ENCODE results near the gene MTMR12.

The MTMR12 gene

DNA sequence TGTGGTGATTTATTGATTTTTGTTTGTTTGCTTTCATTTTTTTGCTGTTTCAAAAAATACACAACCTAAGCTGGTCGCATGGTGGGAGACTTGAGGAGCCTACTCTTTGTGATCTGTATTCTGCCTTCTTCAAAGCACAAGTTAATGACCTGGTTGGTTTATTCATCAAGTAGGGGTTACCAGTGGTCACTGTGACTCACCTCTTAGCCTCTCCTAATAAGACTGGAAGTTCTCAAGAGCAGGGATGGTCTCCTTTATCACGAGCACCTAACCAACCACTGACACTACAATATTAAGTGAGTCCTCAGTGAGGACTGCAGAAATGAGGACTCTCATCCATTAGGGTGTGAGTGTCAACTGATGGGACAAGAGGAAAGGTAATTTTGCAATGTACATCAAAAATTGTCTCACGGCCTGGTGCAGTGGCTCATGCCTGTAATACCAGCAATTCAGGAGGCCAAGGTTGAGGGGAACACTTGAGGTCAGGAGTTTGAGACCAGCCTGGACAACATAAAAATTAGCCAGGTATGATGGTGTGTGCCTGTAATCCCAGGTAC, 13.6 kb upstream of the MTMR12 start:
- no peak overlapping the region for H3K27ac ChIP-seq (replicated peaks; ENCODE audit: low read length)
- H3K9me3 ChIP-seq (replicated peaks in 1 of 2; ENCODE audit: control insufficient read depth in 2 of 2, insufficient read depth in 1 of 2, low read depth in 1 of 2, low read length in 2 of 2) = peaks cover 2 to 5% of the 10 kb centered on the region in 2 donors
- H3K79me1 ChIP-seq (ENCODE audit: low read depth, low read length) = no peaks in the 10 kb centered on the region
- H3K4me2 ChIP-seq (ENCODE audit: insufficient read depth, low read length, poor library complexity, severe bottlenecking) = no peak overlapping the region
- peaks cover 0 to 2% of the 10 kb centered on the region in 2 donors for H3K4me1 ChIP-seq (ENCODE audit: control insufficient read depth in 2 of 2, insufficient read depth in 1 of 2, low read depth in 1 of 2, low read length in 2 of 2)
- H2BK12ac ChIP-seq (ENCODE audit: low read length) = no peak overlapping the region
- peak overlapping the region in 1 of 2 donors; percentile 46 for H3K4me3 ChIP-seq (ENCODE audit: low read length in 2 of 2)
- no CpG with 5 or more reads among the region's 3 CpGs for WGBS, 2 donors (ENCODE audit: extremely low coverage in 2 of 2, insufficient read length in 2 of 2, insufficient replicate concordance in 1 of 2)
- H2BK5ac ChIP-seq (ENCODE audit: low read length) = no peak overlapping the region
- H2AFZ ChIP-seq (ENCODE audit: low read length) = no peak overlapping the region
- no peak overlapping the region for H3K9ac ChIP-seq (ENCODE audit: low read depth, low read length, poor library complexity)
- H3K18ac ChIP-seq (ENCODE audit: low read length) = no peak overlapping the region
- no peak overlapping the region for H3K14ac ChIP-seq (ENCODE audit: low read length)
- H4K8ac ChIP-seq (ENCODE audit: low read depth, low read length) = no peak overlapping the region
- no peak for DNase-seq (ENCODE audit: low spot score)
- peaks cover 0 to 5% (median 0%) of the 10 kb centered on the region in 3 experiments for H3K27me3 ChIP-seq (ENCODE audit: control insufficient read depth in 3 of 3, insufficient read depth in 3 of 3, low read depth in 1 of 3, low read length in 3 of 3)
- no peak overlapping the region for H2BK120ac ChIP-seq (ENCODE audit: low read depth, low read length)
- no peak overlapping the region for H2AK5ac ChIP-seq (ENCODE audit: low read depth, low read length)
- H3K4ac ChIP-seq (ENCODE audit: low read length) = no peak overlapping the region
- H3K23ac ChIP-seq (ENCODE audit: low read depth, low read length, poor library complexity) = no peak overlapping the region
- H2BK15ac ChIP-seq (ENCODE audit: low read length) = no peak overlapping the region
- no peaks in the 10 kb centered on the region for H3K36me3 ChIP-seq (replicated peaks in 1 of 2; ENCODE audit: control insufficient read depth in 2 of 2, insufficient read depth in 2 of 2, low read length in 2 of 2)
- no peak overlapping the region for H4K91ac ChIP-seq (ENCODE audit: low read depth, low read length, poor library complexity)

DNA sequence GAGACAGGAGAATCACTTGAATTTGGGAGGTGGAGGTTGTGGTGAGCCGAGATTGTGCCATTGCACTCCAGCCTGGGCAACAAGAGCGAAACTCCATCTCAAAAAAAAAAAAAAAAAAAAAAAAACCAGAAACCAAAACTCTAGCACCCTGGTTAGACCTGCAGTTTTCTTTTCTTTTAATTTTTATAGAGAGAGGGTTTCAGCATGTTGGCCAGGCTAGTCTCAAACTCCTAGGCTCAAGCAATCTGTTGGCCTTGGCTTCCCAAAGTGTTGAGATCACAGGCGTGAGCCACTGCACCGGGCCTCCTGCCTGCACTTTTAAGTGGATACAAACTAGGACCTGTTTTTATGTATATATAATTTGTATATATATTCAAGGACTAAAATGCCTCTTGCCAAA, 12.9 kb upstream of the MTMR12 start:
- Histone ChIP-seq H3K4ac (ENCODE audit: low read length) (no peak overlapping the region), H3K9me3 (replicated peaks in 1 of 2; ENCODE audit: control insufficient read depth in 2 of 2, insufficient read depth in 1 of 2, low read depth in 1 of 2, low read length in 2 of 2) (peaks cover 2 to 5% of the 10 kb centered on the region in 2 donors), H3K23ac (ENCODE audit: low read depth, low read length, poor library complexity) (no peak overlapping the region), H2BK12ac (ENCODE audit: low read length) (no peak overlapping the region), H2BK5ac (ENCODE audit: low read length) (no peak overlapping the region), H3K18ac (ENCODE audit: low read length) (no peak overlapping the region), H3K27ac (replicated peaks; ENCODE audit: low read length) (no peak overlapping the region), H3K4me2 (ENCODE audit: insufficient read depth, low read length, poor library complexity, severe bottlenecking) (no peak overlapping the region), H3K4me1 (ENCODE audit: control insufficient read depth in 2 of 2, insufficient read depth in 1 of 2, low read depth in 1 of 2, low read length in 2 of 2) (no peaks in the 10 kb centered on the region), H3K9ac (ENCODE audit: low read depth, low read length, poor library complexity) (no peak overlapping the region), H4K8ac (ENCODE audit: low read depth, low read length) (no peak overlapping the region), H3K4me3 (ENCODE audit: low read length in 2 of 2) (no peak overlapping the region), H3K27me3 (ENCODE audit: control insufficient read depth in 3 of 3, insufficient read depth in 3 of 3, low read depth in 1 of 3, low read length in 3 of 3) (no peaks in the 10 kb centered on the region), H3K14ac (ENCODE audit: low read length) (no peak overlapping the region), H3K79me1 (ENCODE audit: low read depth, low read length) (no peaks in the 10 kb centered on the region), H4K91ac (ENCODE audit: low read depth, low read length, poor library complexity) (no peak overlapping the region), H3K36me3 (replicated peaks in 1 of 2; ENCODE audit: control insufficient read depth in 2 of 2, insufficient read depth in 2 of 2, low read length in 2 of 2) (no peaks in the 10 kb centered on the region), H2BK120ac (ENCODE audit: low read depth, low read length) (no peak overlapping the region), H2AFZ (ENCODE audit: low read length) (no peak overlapping the region), H2AK5ac (ENCODE audit: low read depth, low read length) (no peak overlapping the region), H2BK15ac (ENCODE audit: low read length) (no peak overlapping the region)
- no CpG with 5 or more reads among the region's 4 CpGs for WGBS, 2 donors (ENCODE audit: extremely low coverage in 2 of 2, insufficient read length in 2 of 2, insufficient replicate concordance in 1 of 2)
- no peak for DNase-seq (ENCODE audit: low spot score)

DNA sequence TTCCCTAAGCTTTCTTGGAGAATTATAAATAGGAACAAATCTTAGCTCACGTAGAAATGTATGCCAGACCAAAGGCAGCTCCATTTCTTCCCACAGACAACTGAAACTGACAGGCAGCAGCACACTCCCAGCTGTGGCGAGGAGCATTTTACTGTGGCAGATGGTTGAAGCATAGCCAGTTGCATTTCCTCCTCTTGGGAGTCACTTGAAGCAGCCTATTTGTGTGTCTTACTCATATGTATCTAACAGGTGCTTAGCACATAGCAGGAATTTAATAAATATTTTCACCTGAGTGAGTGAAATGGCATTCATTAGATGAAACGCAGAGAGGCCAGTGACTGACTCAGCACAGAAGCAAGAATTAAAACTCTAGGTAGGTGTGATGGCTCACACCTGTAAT, 12.3 kb upstream of the MTMR12 start:
- no peak overlapping the region for H3K4ac ChIP-seq (ENCODE audit: low read length)
- no peak overlapping the region for H3K9ac ChIP-seq (ENCODE audit: low read depth, low read length, poor library complexity)
- H2AK5ac ChIP-seq (ENCODE audit: low read depth, low read length) = no peak overlapping the region
- no peak overlapping the region for H2BK5ac ChIP-seq (ENCODE audit: low read length)
- H3K18ac ChIP-seq (ENCODE audit: low read length) = no peak overlapping the region
- no peak overlapping the region for H2BK12ac ChIP-seq (ENCODE audit: low read length)
- H3K4me1 ChIP-seq (ENCODE audit: control insufficient read depth in 2 of 2, insufficient read depth in 1 of 2, low read depth in 1 of 2, low read length in 2 of 2) = no peaks in the 10 kb centered on the region
- no CpG with 5 or more reads among the region's 3 CpGs for WGBS, 2 donors (ENCODE audit: extremely low coverage in 2 of 2, insufficient read length in 2 of 2, insufficient replicate concordance in 1 of 2)
- H2AFZ ChIP-seq (ENCODE audit: low read length) = no peak overlapping the region
- H2BK15ac ChIP-seq (ENCODE audit: low read length) = no peak overlapping the region
- H4K8ac ChIP-seq (ENCODE audit: low read depth, low read length) = no peak overlapping the region
- H3K23ac ChIP-seq (ENCODE audit: low read depth, low read length, poor library complexity) = no peak overlapping the region
- H3K27ac ChIP-seq (replicated peaks; ENCODE audit: low read length) = no peak overlapping the region
- H3K14ac ChIP-seq (ENCODE audit: low read length) = no peak overlapping the region
- no peak overlapping the region for H3K4me2 ChIP-seq (ENCODE audit: insufficient read depth, low read length, poor library complexity, severe bottlenecking)
- no peak overlapping the region for H2BK120ac ChIP-seq (ENCODE audit: low read depth, low read length)
- no peak overlapping the region for H4K91ac ChIP-seq (ENCODE audit: low read depth, low read length, poor library complexity)
- H3K79me1 ChIP-seq (ENCODE audit: low read depth, low read length) = no peaks in the 10 kb centered on the region
- H3K27me3 ChIP-seq (ENCODE audit: control insufficient read depth in 3 of 3, insufficient read depth in 3 of 3, low read depth in 1 of 3, low read length in 3 of 3) = no peaks in the 10 kb centered on the region
- H3K36me3 ChIP-seq (replicated peaks in 1 of 2; ENCODE audit: control insufficient read depth in 2 of 2, insufficient read depth in 2 of 2, low read length in 2 of 2) = no peaks in the 10 kb centered on the region
- no peak for DNase-seq (ENCODE audit: low spot score)
- H3K9me3 ChIP-seq (replicated peaks in 1 of 2; ENCODE audit: control insufficient read depth in 2 of 2, insufficient read depth in 1 of 2, low read depth in 1 of 2, low read length in 2 of 2) = peaks cover 2 to 5% of the 10 kb centered on the region in 2 donors
- no peak overlapping the region for H3K4me3 ChIP-seq (ENCODE audit: low read length in 2 of 2)

DNA sequence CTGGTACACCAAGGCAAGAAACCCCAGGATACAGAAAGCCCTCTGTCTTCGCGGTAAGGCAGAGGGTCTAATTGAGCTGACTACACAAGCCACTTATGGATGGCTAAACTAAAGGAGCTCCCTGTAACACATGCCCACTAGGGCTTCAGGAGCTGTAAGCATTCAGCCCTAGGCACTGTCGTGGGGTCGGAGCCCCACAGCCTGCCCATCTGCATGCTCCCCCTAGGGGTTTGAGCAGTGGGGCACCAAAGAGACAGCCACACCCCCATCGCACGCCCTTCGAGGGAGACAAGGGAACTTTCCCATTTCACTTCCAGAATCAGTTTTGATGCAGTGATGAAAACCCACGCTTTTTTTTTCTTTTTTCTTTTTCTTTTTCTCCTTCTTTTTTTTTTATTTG, 11.0 kb upstream of the MTMR12 start:
- Histone ChIP-seq H3K79me1 (ENCODE audit: low read depth, low read length) (no peaks in the 10 kb centered on the region), H3K14ac (ENCODE audit: low read length) (no peak overlapping the region), H3K36me3 (replicated peaks in 1 of 2; ENCODE audit: control insufficient read depth in 2 of 2, insufficient read depth in 2 of 2, low read length in 2 of 2) (no peaks in the 10 kb centered on the region), H2BK5ac (ENCODE audit: low read length) (no peak overlapping the region), H2BK120ac (ENCODE audit: low read depth, low read length) (no peak overlapping the region), H3K27me3 (ENCODE audit: control insufficient read depth in 3 of 3, insufficient read depth in 3 of 3, low read depth in 1 of 3, low read length in 3 of 3) (no peaks in the 10 kb centered on the region), H2BK12ac (ENCODE audit: low read length) (no peak overlapping the region), H3K18ac (ENCODE audit: low read length) (no peak overlapping the region), H4K91ac (ENCODE audit: low read depth, low read length, poor library complexity) (no peak overlapping the region), H3K27ac (replicated peaks; ENCODE audit: low read length) (no peak overlapping the region), H3K4me2 (ENCODE audit: insufficient read depth, low read length, poor library complexity, severe bottlenecking) (no peak overlapping the region), H4K8ac (ENCODE audit: low read depth, low read length) (no peak overlapping the region), H3K9ac (ENCODE audit: low read depth, low read length, poor library complexity) (no peak overlapping the region), H3K9me3 (replicated peaks in 1 of 2; ENCODE audit: control insufficient read depth in 2 of 2, insufficient read depth in 1 of 2, low read depth in 1 of 2, low read length in 2 of 2) (peaks cover 2 to 5% of the 10 kb centered on the region in 2 donors), H3K4ac (ENCODE audit: low read length) (no peak overlapping the region), H2AK5ac (ENCODE audit: low read depth, low read length) (no peak overlapping the region), H3K4me3 (ENCODE audit: low read length in 2 of 2) (no peak overlapping the region), H2BK15ac (ENCODE audit: low read length) (no peak overlapping the region), H2AFZ (ENCODE audit: low read length) (no peak overlapping the region), H3K23ac (ENCODE audit: low read depth, low read length, poor library complexity) (no peak overlapping the region), H3K4me1 (ENCODE audit: control insufficient read depth in 2 of 2, insufficient read depth in 1 of 2, low read depth in 1 of 2, low read length in 2 of 2) (no peaks in the 10 kb centered on the region)
- no CpG with 5 or more reads among the region's 8 CpGs for WGBS, 2 donors (ENCODE audit: extremely low coverage in 2 of 2, insufficient read length in 2 of 2, insufficient replicate concordance in 1 of 2)
- no peak for DNase-seq (ENCODE audit: low spot score)

All from neuronal stem cell (in vitro differentiated cells).